GM23248 (cell line): ENCODE data around the gene ESPNL. TPM values are rescaled to one million over a fixed set of nuclear protein-coding genes. Genes with fewer than 3 reads are reported as not detected.

ENCODE experiments used
- DNase-seq: peaks from one replicate; pipeline ENCODE4 v3.0.0-alpha.2; 2015
- H2AFZ ChIP-seq: fragments of 200-600 bp; sonication (generic); 2 replicates; pipeline ENCODE4 v1.6.1; 2016; ENCODE audit warnings: antibody characterized with exemption
- H3F3A ChIP-seq: fragments of 200-600 bp; sonication (generic); 2 replicates; pipeline ENCODE4 v1.6.1; 2016; ENCODE audit warnings: mild to moderate bottlenecking, antibody characterized with exemption, mixed run types; ENCODE audit not compliant: insufficient read depth
- H3K27ac ChIP-seq: fragments of 200-600 bp; sonication (generic); 2 replicates; pipeline ENCODE4 v1.5.1; 2016; ENCODE audit warnings: mild to moderate bottlenecking
- H3K27me3 ChIP-seq: fragments of 200-600 bp; sonication (generic); replicated peaks from 2 replicates; pipeline ENCODE4 v1.6.1; 2016; ENCODE audit warnings: mild to moderate bottlenecking; ENCODE audit not compliant: insufficient read depth
- H3K36me3 ChIP-seq: fragments of 200-600 bp; sonication (generic); 2 replicates; pipeline ENCODE4 v1.6.1; 2016; ENCODE audit warnings: low read depth, mild to moderate bottlenecking
- H3K4me1 ChIP-seq: fragments of 200-600 bp; sonication (generic); 2 replicates; pipeline ENCODE4 v1.6.1; 2016; ENCODE audit warnings: mild to moderate bottlenecking; ENCODE audit not compliant: insufficient read depth
- H3K4me2 ChIP-seq: fragments of 200-600 bp; sonication (generic); one replicate; pipeline ENCODE4 v1.6.1; 2016; ENCODE audit warnings: mild to moderate bottlenecking; ENCODE audit not compliant: unreplicated experiment
- H3K4me3 ChIP-seq: fragments of 200-600 bp; sonication (generic); 2 replicates; pipeline ENCODE4 v1.5.1; 2016; ENCODE audit warnings: mild to moderate bottlenecking
- H3K79me2 ChIP-seq: fragments of 200-600 bp; sonication (generic); 2 replicates; pipeline ENCODE4 v1.6.1; 2016; ENCODE audit warnings: mild to moderate bottlenecking; ENCODE audit not compliant: insufficient read depth
- H3K9ac ChIP-seq: fragments of 200-600 bp; sonication (generic); 2 replicates; pipeline ENCODE4 v1.6.1; 2016; ENCODE audit warnings: mild to moderate bottlenecking
- H3K9me2 ChIP-seq: fragments of 200-600 bp; sonication (generic); 2 replicates; pipeline ENCODE4 v1.6.1; 2016; ENCODE audit warnings: mixed run types, mild to moderate bottlenecking, moderate library complexity; ENCODE audit not compliant: insufficient read depth
- H3K9me3 ChIP-seq: fragments of 200-600 bp; sonication (generic); one replicate; pipeline ENCODE4 v1.6.1; 2017; ENCODE audit warnings: low read depth
- H4K20me1 ChIP-seq: fragments of 200-600 bp; sonication (generic); 2 replicates; pipeline ENCODE4 v1.6.0; 2016; ENCODE audit not compliant: insufficient read depth
- EZH2 ChIP-seq: fragments of 200-600 bp; sonication (generic); IDR thresholded peaks from 2 replicates; pipeline ENCODE4 v1.6.1; 2018; ENCODE audit warnings: antibody characterized with exemption, mild to moderate bottlenecking; ENCODE audit not compliant: insufficient read depth, poor library complexity, severe bottlenecking
- EZH2phosphoT487 ChIP-seq: fragments of 200-600 bp; sonication (generic); IDR thresholded peaks from 2 replicates; pipeline ENCODE4 v1.6.1; 2018; ENCODE audit warnings: antibody characterized with exemption, moderate library complexity, mild to moderate bottlenecking, low read depth; ENCODE audit not compliant: insufficient read depth
- WGBS, 2 experiments: methylation state at CpG; one replicate each; pipeline ENCODE4 v1.1.6; 2015 to 2017; ENCODE audit warnings: low lambda C conversion rate in 2 of 2, low coverage in 1 of 2; ENCODE audit errors: missing lambda C conversion rate in 2 of 2; 5-methylcytosine and 5-hydroxymethylcytosine counted together
- in situ Hi-C: fragments of 300-500 bp; cut with MboI; formaldehyde crosslinking; loops from 2 replicates; pipeline ENCODE4 v1.15.0; 2020
- polyA plus RNA-seq: library from polyadenylated mRNA; unstranded; fragments of >200 nt; fragmentation: Nextera tagmentation; extraction: Ambion mirVana; gene quantifications from 2 replicates; pipeline ENCODE4 v1.2.1, GENCODE V29; 2016
- total RNA-seq: library from RNA; depleted of rRNA; stranded (reverse); fragments of >200 nt; shearing (Covaris generic); gene quantifications from 2 replicates; pipeline ENCODE4 v1.2.3, GENCODE V29; 2014

The ESPNL gene
- total and polyA plus RNA-seq, 2 experiments from 2014 or later = 0.60 to 1.4 TPM

DNA sequence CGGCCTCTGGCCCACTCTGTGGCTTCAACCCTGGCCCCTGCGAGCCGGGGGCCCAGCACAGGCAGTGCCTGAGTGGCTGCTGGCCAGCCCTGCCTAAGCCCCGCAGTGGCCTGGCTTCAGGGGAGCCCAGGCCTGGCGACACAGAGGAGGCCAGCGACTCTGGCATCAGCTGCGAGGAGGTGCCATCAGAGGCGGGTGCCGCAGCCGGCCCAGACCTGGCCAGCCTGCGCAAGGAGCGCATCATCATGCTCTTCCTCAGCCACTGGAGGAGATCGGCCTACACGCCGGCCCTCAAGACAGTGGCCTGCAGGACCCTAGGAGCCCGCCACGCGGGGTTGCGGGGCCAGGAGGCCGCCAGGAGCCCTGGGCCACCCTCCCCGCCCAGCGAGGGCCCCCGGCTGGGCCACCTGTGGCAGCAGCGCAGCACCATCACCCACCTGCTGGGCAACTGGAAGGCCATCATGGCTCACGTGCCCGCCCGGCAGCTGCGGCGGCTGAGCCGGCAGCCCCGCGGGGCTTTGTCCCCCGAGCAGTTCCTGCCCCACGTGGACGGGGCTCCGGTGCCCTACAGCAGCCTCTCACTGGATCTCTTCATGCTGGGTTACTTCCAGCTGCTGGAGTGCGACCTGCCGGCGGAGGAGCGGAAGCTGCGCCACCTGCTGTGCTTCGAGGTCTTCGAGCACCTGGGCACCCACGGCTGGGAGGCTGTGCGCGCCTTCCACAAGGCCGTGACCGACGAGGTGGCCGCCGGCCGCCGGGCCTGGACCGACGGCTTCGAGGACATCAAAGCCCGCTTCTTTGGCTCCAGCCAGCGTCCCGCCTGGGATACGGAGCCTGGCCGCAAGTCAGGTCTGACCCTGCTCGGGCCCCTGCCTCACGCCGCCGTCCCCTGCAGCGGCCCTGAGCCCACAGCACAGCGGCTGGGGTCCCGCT, 30.8 kb downstream of the ESPNL start:
- Histone ChIP-seq H3K36me3 (no peaks in the 10 kb centered on the region), H3K27me3 (no peaks in the 10 kb centered on the region), H3F3A (no peaks in the 10 kb centered on the region), H3K9ac (no peak overlapping the region), H2AFZ (no peak overlapping the region), H4K20me1 (no peaks in the 10 kb centered on the region), H3K79me2 (no peaks in the 10 kb centered on the region), H3K9me3 (no peaks in the 10 kb centered on the region), H3K4me1 (no peaks in the 10 kb centered on the region), H3K27ac (no peak overlapping the region), H3K4me2 (no peak overlapping the region), H3K9me2 (no peaks in the 10 kb centered on the region), H3K4me3 (no peak overlapping the region)
- DNase-seq = no peak
- TF ChIP-seq EZH2 = no peak
- TF ChIP-seq EZH2phosphoT487 = no peak
- 84 to 87% methylated on average over 43 to 46 of the region's 68 CpGs for WGBS, 2 experiments
- in situ Hi-C loops = no loop called here

DNA sequence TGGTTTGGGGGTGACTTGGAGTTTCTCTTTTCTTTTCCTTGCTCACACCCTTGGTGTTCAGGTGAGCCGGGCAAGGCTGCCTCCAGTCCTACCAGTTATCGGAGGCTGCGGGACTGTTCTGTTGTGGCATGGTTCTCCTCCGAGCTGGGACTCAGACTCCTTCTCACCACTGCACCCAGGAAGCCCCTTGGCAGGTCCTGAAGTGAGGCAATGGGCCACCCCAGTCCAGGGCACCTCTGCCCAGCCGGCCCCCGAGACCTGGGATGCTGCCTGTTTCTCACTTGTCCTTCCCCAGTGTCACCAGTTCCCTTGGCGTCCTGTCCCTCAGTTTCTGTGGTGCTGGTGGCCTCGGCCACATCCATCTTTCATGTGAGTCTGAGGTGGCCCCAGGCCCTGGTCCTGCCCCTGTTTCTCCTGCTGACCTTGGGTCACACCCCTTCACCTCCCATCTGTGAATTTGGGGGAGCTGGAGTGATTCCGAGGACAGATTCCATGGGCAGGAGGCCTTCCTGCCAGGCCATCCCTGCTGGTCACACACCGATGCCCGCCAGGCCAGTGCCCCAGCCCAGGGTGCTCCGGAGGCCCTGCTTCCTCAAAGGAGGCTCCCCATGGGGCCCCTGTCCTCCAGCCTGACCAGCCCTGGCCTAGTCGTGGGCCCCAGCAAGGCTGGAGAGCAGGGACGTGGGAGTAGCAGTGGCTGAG, 31.8 kb downstream of the ESPNL start:
- Histone ChIP-seq H3K9me3 (no peaks in the 10 kb centered on the region), H3K4me2 (no peak overlapping the region), H3K27ac (no peak overlapping the region), H3F3A (no peaks in the 10 kb centered on the region), H3K9ac (no peak overlapping the region), H3K27me3 (no peaks in the 10 kb centered on the region), H3K4me3 (no peak overlapping the region), H2AFZ (no peak overlapping the region), H4K20me1 (no peaks in the 10 kb centered on the region), H3K79me2 (no peaks in the 10 kb centered on the region), H3K9me2 (no peaks in the 10 kb centered on the region), H3K4me1 (no peaks in the 10 kb centered on the region), H3K36me3 (no peaks in the 10 kb centered on the region)
- DNase-seq = no peak
- in situ Hi-C loops = no loop called here
- WGBS, 2 experiments = 89 to 90% methylated on average over 14 of the region's 14 CpGs
- TF ChIP-seq EZH2 (no peak), EZH2phosphoT487 (no peak)

- no peak for DNase-seq
- Histone ChIP-seq H3K4me1 (no peaks in the 10 kb centered on the region), H3K9ac (no peak overlapping the region), H3K4me2 (no peak overlapping the region), H3K27ac (no peak overlapping the region), H3K36me3 (no peaks in the 10 kb centered on the region), H3K79me2 (no peaks in the 10 kb centered on the region), H3K27me3 (no peaks in the 10 kb centered on the region), H4K20me1 (no peaks in the 10 kb centered on the region), H3K9me3 (no peaks in the 10 kb centered on the region), H3K9me2 (no peaks in the 10 kb centered on the region), H2AFZ (no peak overlapping the region), H3K4me3 (no peak overlapping the region), H3F3A (no peaks in the 10 kb centered on the region)
- no peak for TF ChIP-seq EZH2phosphoT487
- TF ChIP-seq EZH2 = no peak
- in situ Hi-C loops = no loop called here
- WGBS, 2 experiments = 89 to 90% methylated on average over 20 to 23 of the region's 23 CpGs
Measured at GRCh38 chr2:238132463-238133450, 32.6 kb downstream of the ESPNL start.
